ENCODE measurements around the gene PKDREJ. TPM values are rescaled to one million over a fixed set of nuclear protein-coding genes. Genes with fewer than 3 reads are reported as not detected.
"Not testable (repeated sequence)": the region's sequence is repeated elsewhere in the genome, so short reads cannot be mapped to it uniquely, and the experiment has no call there.

The PKDREJ gene
- total RNA-seq, 2 experiments from 2014 or later = not detected

- CTCF ChIA-PET = no interaction called here
- POLR2A ChIA-PET = no interaction called here
These were observed 10.4 kb upstream of the PKDREJ start for GRCh38 chr22:46273432-46274148.

- ChIA-PET CTCF (no interaction called here), POLR2A (no interaction called here)
These were observed 9.8 kb upstream of the PKDREJ start for GRCh38 chr22:46272762-46273431.

GRCh38 chr22:46272196-46272595 lies 9.1 kb upstream of the PKDREJ start:
- ChIA-PET CTCF (no interaction called here), POLR2A (no interaction called here)

- POLR2A ChIA-PET = interaction anchor here (1.4 kb wide), 1 partner anchor 27 kb away, joined by 3 read pairs; the partner anchor contains the start of gene GTSE1
- CTCF ChIA-PET = interaction anchor here (0.7 to 1.5 kb wide), 2 partner anchors 11 to 233 kb away, joined by 3 to 6 read pairs; no protein-coding TSS in a partner anchor
These were observed 6.4 kb upstream of the PKDREJ start for GRCh38 chr22:46269564-46269963.

- POLR2A ChIA-PET = interaction anchor here (0.6 to 1.3 kb wide), 3 partner anchors 20 to 146 kb away, joined by 3 to 5 read pairs (median 3); no protein-coding TSS in a partner anchor
- CTCF ChIA-PET = interaction anchor here (1.5 kb wide), 1 partner anchor 13 kb away, joined by 6 read pairs; no protein-coding TSS in a partner anchor
These were observed 4.5 kb upstream of the PKDREJ start, which contains the start of gene TTC38 for GRCh38 chr22:46267431-46268279. Gene TTC38 (plus strand): TSS chr22:46268008. CDS start chr22:46268040, 32 bp downstream.

- CTCF ChIA-PET, POLR2A ChIA-PET: not testable (repeated sequence)
These were observed 2.5 kb upstream of the PKDREJ start for GRCh38 chr22:46265627-46266026.

- CTCF ChIA-PET, POLR2A ChIA-PET: not testable (repeated sequence)
These were observed 1.4 kb upstream of the PKDREJ start for GRCh38 chr22:46264520-46264919.

- POLR2A ChIA-PET = no interaction called here
- CTCF ChIA-PET = interaction anchor here (0.7 kb wide), 2 partner anchors 48 to 64 kb away, joined by 3 read pairs; no protein-coding TSS in a partner anchor
These were observed 511 bp downstream of the PKDREJ start for GRCh38 chr22:46262449-46263215.

- CTCF ChIA-PET = no interaction called here
These were observed 3.1 kb downstream of the PKDREJ start for GRCh38 chr22:46260038-46260437.

GRCh38 chr22:46259374-46259773 lies 3.8 kb downstream of the PKDREJ start:
- POLR2A ChIA-PET = no interaction called here
- CTCF ChIA-PET = no interaction called here

More at GRCh38 chr22:46260038-46260437, 3.1 kb downstream of the PKDREJ start:
- POLR2A ChIA-PET = no interaction called here

- ChIA-PET CTCF (no interaction called here), POLR2A (no interaction called here)
These were observed 6.7 kb downstream of the PKDREJ start for GRCh38 chr22:46256358-46256958.

GRCh38 chr22:46251816-46252380 lies 11.2 kb downstream of the PKDREJ start:
- POLR2A ChIA-PET = no interaction called here
- CTCF ChIA-PET = interaction anchor here (0.5 to 0.9 kb wide), 2 partner anchors 34 to 130 kb away, joined by 3 read pairs; no protein-coding TSS in a partner anchor

- POLR2A ChIA-PET = no interaction called here
These were observed 11.9 kb downstream of the PKDREJ start for GRCh38 chr22:46251266-46251665.

GRCh38 chr22:46250783-46251125 lies 12.4 kb downstream of the PKDREJ start:
- CTCF ChIA-PET = interaction anchor here (0.8 to 1.0 kb wide), 2 partner anchors 10 to 45 kb away, joined by 3 read pairs; no protein-coding TSS in a partner anchor

More at GRCh38 chr22:46251266-46251665, 11.9 kb downstream of the PKDREJ start:
- CTCF ChIA-PET = interaction anchor here (0.5 kb wide), 1 partner anchor 34 kb away, joined by 3 read pairs; no protein-coding TSS in a partner anchor

GRCh38 chr22:46250035-46250782 lies 12.9 kb downstream of the PKDREJ start, which contains the start of gene CDPF1:
Gene CDPF1 (minus strand): TSS chr22:46250293. CDS start chr22:46248284, 2,009 bp downstream.
- POLR2A ChIA-PET = interaction anchor here (0.6 to 0.9 kb wide), 3 partner anchors 10 to 85 kb away, joined by 3 to 4 read pairs (median 3); partner anchors contain the start of gene TRMU

More at GRCh38 chr22:46250783-46251125, 12.4 kb downstream of the PKDREJ start:
- POLR2A ChIA-PET = interaction anchor here (0.7 kb wide), 1 partner anchor 11 kb away, joined by 3 read pairs; no protein-coding TSS in a partner anchor

GRCh38 chr22:46247443-46247975 lies 15.6 kb downstream of the PKDREJ start:
- CTCF ChIA-PET = interaction anchor here (1.2 to 1.4 kb wide), 2 partner anchors 21 to 95 kb away, joined by 3 to 5 read pairs; no protein-coding TSS in a partner anchor
- POLR2A ChIA-PET = no interaction called here

More at GRCh38 chr22:46250035-46250782, 12.9 kb downstream of the PKDREJ start, which contains the start of gene CDPF1:
- CTCF ChIA-PET = interaction anchor here (0.8 to 1.0 kb wide), 2 partner anchors 11 to 46 kb away, joined by 3 read pairs; no protein-coding TSS in a partner anchor

GRCh38 chr22:46246178-46246577 lies 17.0 kb downstream of the PKDREJ start:
- ChIA-PET CTCF (no interaction called here), POLR2A (no interaction called here)

Data from activated CD8-positive, alpha-beta memory T cell treated with anti-CD3 and anti-CD28 coated beads for 36 hours (primary cell).